GM21529 (cell line): Measurements from ENCODE around the gene MVB12B.

ENCODE experiments used
- ATAC-seq: cut with Tn5 transposase; IDR thresholded peaks from one replicate; pipeline ENCODE4 v1.9.1; 2021; ENCODE audit not compliant: unreplicated experiment

MVB12B gene

DNA sequence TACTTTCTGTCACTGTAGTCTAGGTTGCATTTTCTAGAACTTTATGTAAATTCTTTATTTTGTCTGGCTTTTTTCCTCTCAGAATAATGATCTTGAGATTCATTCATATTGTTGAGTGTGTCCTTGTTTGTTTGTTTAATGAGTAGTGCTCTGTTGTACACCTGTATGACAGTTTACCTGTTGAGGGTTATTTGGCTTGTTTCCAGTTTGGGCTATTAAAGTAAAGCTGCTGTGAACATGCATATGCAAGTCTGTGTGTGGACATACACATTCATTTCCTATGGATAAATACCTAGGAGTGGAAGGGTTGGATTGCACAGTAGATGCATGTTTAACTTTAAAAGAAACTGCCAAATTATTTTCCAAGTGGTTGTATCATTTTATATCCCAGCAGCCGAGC, 30.4 kb downstream of the MVB12B start:
- ATAC-seq: no peak

DNA sequence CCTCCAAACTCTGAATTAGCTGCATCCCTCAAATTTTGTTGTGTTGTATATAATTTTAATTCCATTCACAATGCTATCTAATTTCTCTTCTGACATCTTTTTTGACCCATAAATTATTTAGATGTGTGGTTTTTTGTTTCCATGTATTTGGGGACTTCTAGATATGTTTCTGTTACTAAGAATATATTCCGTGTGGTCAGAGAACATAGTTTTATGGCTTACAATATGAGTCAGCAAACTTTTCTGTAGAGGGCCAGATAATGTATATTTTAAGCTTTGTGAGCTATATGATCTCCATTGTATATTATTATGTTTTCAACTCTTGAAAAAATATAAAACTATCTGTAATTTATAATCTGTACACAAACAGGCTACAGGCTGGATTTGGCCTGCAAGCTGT, 33.4 kb downstream of the MVB12B start:
- ATAC-seq: no peak

DNA sequence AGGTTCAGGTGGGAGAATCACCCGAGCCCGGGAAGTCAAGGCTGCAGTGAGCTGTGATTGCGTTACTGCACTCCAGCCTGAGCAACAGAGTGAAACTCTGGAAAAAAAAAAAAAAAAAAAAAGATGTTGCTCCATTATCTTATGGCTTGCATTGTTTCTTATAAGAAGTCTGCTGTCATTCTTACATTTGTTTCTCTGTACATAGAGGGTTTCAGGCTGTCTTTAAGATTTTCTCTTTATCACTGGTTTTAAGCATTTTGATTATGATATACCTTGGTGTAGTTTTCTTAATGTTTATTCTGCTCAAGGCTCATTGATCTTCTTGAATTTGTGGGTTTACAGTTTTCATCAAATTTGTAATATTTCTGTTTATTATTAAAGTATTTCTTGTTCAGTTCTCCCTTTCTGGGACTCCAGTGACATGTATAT, 35.2 kb downstream of the MVB12B start:
- no peak for ATAC-seq

DNA sequence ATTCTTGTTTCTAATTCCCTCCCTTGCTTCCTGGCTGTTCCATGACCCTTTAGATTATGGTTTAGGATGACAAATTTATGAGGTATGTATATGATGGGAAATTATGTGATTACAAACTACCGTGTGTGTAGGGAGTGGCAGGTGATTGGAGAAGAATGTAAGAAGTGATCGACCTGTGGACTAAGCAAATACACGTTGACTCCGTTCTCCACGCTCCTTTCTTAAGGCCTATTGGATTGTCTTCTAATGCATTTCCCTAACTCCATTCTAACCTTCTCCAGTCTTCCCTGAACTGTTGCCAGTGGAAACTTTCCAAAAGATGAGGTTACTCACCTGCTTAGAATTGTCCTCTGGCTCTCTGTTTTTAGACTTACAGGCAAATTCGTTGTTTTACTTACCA, 36.6 kb downstream of the MVB12B start:
- no peak for ATAC-seq

DNA sequence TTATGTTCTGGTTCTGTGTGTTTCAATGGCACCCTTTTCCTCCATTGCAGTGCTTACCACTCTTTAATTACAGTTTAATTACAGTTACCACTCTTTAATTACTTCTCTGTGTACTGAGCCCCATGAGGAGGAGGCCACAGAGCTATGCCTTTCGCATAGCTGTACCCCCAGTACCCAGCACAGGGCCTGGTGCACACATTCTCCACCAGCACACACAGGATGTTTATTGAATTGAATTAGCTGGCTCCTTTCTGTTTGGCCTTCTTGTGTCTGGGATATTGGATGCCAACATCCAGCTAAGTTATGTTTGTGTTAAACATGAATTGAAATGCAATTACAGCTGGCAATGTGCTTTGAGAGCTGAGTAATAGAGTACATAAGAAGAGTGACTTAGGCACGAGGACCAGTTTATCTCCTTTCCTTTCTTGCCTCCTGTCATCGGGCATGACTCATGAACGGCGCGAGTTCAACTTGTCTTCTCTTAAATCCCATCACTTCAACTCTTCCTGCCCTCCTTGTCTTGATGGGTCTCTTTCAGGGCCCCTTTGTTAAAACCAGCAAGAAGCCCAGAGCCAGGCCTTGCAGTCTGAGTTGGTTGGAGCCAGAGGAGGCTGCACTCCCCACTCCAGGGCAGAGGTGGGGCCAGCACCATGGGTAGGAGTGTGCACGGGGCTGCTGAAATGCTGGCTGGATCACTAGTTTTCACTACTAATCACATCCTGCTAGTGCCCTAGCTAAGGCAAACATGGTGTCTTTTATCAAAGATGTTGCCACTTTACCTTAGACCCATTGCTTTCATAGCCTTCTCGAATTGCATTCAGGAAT, 37.4 kb downstream of the MVB12B start:
- ATAC-seq: no peak

DNA sequence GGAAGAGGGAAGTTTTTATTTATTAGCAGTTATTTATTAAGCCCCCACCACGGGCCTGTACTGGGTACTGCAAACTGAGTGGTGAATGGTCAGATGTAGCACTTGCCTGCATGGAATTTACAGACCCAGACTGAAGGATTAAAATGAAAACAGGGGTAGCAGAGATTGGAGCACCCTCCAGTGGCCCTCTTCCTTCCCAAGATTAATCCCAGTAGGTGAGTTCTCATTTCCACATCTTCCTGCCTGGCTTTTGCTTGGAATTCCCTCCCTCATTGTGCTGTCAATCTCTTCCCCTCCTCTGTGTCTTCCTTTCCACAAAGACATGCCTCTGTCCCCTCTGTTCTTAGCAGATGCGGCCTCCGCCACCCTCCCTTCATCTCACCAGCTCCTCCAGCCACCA, 39.2 kb downstream of the MVB12B start:
- no peak for ATAC-seq

DNA sequence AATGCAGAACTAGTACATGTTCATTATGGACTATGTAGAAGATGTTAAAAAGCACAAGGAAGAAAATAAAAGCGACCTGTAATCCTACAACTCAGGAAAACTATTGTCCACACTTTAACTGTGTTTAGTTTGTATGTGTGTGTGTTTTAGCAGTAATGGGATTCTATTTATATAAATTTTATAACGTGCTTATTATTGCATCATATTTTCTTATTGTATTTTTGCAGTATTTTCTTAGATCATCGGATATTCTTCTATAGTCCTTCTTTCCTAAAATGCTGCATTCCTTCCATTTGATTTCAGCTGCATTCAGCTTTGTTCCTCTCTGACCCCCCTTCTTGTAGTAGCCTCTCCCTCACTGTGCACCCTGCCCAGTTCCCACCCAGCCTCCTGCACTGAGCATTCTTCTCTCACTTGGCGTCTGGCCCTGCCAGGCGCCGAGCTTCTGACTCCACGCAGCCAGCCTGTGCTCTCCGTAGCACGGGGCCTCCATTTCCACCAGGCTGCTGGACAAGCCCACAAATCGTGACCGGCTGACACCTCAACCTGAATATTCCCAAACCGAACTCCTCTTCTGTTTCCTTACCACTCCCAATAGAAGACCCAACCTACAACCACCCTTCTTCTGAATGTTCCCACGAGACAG, 39.9 kb downstream of the MVB12B start:
- ATAC-seq: no peak

DNA sequence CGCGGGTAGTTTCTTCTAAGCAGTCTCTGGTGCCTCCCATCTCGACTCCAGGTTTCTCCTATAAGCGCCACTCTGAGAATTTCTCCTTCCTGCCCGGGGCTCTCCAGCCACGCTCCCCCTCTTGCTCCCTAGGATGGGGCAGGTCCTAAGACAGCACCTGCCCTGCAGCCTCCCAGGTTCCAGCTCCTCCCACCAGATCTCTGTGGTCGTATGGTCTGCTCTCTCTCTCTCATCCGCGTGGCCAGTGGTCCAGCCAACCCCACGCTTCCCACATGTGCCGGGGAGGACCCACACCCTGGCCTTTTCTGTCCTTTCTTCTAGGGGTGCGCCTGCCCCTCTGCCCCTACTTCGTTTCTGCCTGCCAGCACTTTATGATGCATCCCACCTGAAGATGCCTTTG, 40.5 kb downstream of the MVB12B start:
- no peak for ATAC-seq

DNA sequence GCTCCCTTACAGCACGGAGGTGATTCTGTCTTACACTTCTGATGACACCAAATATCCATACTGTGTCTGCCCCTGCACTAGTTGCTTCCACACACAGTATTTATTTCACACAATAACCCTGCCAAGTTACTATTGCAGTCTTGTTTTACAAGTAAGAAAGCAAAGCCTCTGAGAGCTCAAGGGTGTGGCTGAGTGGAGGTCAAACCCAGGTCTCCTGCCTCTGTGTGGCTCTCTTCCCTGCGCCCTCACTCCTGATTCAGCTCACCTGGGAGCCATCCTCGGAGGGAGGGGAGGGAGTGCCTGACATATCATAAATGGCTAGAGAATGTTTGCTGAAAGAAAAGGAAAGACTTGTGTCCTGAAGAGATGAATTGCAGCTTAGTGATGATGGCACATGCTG, 41.0 kb downstream of the MVB12B start:
- no peak for ATAC-seq

DNA sequence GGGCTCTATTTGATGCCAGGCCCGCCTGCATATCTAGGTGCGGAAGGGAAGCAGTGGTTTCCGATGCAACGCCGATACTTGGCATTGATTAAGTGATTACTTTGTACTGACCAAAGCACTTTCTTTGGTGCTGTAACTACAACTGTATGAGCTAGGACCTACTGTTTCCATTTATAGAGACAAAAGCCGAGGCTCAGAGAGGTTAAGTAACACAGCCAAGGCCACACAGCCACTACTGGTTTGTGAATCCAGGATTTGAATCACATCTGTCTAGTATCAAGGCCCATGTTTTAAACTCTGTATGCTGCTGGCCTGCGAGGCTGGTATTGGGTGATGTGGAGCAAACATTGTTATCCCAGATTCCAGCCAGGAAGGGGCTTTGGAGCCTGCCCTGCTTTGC, 41.4 kb downstream of the MVB12B start:
- ATAC-seq: no peak

DNA sequence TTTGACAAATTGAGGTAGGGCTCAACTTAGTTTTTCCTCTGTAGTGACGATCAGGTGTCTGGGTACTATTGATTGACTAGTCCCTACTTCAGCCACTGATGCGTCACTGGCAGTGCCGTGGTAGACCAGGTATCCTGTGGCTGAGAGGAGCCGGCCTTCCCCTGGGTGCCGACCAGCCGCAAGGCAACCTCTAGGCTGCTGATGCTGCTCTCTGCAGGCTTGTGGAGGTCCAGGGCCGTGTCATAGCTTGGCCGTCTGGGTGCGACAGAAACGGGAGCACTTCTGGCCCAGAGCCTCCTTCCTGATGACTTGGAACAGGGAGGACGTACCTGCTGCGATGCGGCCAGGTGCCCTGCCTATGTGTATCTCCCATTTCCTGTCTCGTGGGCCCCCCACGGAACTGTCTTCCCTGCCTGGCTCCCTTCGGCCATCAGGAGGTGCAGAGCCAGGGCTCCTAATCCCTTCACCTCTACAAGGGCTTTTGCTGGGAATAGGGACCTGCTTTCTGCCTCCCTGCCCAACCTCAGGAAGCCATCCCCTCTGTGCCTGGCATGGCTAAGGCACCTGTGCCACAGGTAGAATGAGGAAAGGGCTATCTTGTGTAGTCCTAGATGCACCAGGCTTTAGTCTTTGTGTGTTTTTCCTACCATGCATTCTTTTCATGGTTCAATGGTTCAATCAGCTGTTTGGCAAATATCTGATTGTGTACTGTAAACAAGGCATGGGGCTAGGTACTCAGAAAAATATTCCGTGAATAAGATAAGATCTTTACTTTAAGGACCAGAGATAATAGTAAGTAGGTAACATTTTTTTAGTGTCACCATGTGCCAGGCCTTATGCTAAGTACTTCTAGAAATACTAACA, 44.6 kb downstream of the MVB12B start:
- no peak for ATAC-seq

DNA sequence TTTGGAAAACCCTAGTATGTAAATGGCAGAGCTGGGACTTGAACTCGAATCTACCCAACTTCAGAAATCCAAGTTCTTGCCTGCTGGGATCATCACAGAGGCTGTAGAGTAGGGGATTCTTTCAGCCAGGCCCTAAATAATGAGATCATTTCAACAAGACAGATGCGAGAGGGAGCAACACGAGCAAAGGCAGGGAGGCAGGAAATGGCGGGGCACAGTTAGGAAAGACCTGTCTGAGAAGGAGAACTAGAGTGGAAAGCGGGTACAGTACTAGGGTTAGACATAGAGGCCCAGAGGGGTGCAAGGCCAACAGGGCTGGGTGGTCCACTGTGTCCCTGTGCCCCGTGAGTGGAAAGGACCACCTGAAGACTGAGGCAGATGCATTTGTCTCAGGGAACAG, 46.1 kb downstream of the MVB12B start:
- no peak for ATAC-seq

DNA sequence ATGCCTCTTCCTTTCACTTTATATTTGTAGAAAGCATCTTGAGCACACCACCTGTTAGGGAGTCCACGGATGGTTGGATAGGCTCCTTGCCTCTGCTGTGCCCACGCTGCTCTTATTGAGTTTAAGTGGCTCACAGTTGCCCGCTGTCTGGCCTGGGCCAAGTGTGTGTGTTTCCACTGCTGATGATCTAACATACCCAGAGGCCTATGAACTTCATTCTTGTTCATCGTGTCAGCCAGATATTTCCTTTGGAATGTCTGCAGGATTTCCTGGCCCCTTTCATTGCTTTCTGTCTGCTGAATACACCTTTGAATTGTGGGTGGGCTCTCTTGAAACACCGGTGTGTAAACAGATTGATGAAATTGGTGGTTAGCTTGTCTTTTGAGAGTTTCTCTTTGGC, 46.6 kb downstream of the MVB12B start:
- no peak for ATAC-seq

DNA sequence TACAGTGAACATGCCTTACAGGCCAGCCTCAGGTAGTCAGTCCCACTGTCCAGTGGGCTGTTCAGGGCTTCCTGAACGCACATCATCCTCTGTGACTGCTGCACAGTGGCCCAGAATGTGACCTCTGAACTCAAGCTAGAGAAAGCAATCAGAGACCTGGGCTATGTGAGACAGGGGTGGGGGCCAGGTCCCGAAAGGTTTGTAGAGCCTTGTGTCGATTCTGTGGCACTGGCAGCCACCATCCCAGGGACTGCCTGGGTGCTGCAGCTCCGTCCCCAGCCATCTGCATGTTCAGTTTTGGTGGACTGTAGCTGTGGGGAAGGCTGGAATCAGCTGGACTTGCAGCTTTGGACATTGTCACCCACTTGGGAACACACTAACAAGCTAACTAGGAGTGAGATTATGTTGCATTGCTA, 47.7 kb downstream of the MVB12B start:
- ATAC-seq: no peak

DNA sequence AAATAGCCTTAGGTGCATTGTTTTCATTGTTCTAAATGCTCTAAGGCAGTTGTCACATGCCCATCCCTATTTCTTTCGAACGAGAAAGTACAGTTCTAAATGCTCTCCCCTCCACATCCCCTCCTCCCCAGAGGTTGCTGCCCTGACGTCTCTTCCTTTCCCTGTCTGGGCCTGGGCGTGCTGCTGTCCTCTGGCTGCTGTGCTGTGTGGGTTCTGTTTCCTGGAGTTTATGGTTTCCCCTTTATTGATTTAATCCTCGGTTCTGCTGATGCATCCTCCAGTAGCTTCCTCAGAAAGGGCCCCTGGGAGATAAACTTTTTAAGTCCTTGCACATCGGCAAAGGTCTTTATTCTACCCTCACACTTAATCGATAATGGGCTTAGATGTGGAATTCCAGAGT, 48.8 kb downstream of the MVB12B start:
- no peak for ATAC-seq

DNA sequence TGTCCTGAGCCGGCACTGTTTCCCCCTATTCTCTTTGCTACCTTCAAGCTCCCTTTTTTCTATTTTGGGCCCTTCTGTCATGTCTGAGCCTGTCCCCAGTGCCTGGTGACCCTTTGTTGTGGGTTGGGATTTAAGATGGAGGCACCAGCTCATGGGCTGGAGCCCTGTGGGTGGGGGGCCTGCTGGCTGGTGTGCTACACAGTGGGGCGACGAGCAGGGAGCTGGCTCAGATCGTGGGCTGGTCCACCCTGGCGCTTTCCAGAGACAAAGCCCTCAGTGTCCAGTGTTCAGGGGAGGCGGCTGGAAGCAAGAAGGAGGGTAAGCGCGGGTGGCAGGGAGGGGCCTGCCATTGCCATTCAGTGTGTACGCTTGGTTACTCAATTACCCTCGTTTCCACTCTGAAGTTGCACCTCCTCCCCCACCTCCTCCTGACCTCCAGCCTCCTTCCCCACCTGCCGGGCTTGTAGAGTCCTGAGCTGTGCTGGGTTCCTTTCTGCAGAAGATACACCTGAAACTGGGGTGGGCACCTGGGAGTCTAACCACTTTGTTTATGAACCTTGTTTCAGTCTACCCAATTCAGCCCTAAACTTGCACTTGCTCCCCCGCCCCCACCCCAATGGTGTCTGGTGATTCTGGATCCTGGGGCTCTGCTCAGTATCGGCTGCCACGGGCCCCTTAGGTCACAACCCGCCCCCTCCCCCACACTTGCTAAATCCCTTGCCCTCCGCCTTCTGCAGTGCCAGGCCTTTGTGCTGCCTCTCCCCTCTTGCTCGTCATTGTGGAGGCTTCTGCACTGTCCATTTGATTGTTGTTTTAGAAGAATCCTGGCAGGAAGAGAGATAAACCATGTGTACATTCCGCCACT, 49.9 kb downstream of the MVB12B start:
- no peak for ATAC-seq

DNA sequence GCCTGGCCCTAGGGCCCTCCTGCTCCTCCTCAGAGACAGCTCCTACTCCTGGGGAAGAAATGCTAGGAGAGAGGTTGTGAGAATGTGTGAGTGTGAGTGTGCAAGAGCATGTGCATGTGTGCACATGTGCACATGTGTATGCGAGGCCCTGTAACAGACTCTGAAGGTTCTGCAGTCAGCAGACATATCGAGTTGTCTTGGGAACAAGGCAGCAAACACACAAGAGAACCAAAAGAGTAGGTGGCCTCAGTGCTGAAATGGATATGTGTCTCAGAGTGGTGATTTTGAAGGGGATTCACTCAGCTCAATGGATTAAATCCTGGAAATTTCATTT, 50.5 kb downstream of the MVB12B start:
- no peak for ATAC-seq

DNA sequence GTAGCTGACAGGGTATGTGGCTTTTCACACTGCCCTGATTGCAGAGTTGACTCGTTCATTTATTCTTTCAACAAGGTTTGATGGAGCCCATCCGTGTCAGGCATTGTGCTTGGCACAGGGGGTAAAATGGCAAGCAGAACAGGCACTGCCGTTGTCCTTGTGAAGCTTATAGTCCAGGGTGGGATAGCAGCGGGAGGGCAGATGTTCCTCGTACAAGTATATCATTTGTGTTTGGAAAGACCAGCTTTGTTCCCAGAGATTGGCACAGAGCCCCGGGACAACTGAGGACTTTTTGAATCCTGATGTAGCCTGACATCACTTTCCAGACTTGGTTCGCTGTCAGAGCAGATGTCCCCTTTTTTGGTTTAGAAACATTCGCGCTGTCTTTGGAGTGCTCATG, 50.9 kb downstream of the MVB12B start:
- no peak for ATAC-seq

DNA sequence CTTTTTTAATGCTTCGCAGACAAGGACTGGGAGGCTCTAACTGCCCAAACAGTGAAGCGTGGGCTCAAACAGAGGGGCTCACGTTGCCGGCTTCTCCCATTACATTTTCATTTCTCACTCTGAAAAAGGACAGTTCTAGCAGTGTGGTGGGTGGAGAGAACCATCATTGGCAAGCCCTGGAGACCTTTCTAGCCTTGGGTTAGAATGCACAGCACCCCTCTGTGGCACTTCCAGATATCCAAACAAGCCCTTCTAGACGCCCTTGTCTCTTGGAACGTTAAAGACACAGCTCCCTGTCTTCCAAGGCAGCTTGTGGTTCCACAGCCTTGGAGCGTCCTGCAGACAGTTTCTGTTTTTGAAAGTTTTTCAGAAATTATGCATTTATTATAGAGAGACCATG, 52.1 kb downstream of the MVB12B start:
- ATAC-seq: no peak

DNA sequence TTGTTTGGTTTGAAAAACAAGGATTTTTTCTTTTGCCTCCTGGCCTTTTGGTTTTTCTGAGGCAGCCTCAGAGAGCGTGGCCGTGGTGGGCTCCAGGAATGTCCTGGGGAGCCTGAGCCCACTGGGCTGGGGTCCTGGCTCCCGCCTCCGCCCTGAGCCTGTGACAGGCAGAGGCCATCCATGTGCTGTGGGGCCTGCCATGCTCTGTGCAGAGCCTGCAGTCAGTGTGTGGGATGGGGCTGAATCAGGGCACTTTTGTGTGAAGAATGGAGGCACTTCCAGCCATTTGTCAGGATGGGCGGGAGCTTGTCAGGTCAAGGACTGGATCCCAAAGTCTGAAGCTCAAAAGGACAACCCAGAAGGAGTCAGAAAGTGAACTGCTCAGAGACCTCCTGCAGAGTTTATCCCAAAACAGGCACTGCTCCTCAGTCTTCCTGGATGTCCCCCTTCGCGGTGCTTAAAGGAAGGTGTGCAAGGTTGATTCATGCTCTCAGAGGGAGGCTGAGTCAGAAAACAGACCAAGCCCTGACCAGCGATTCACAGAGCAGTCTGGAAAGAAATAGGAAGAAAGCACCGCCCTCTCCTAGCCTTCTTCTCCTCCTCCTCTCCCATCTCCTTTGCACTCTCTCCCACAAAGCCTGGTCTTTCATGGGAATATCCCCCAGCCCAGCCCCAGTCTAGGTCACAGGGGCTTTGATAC, 53.2 kb downstream of the MVB12B start:
- no peak for ATAC-seq
